Keratinocyte (primary cell): Measurements from ENCODE around the gene ADAM12. TPM values are rescaled to one million over a fixed set of nuclear protein-coding genes. Genes with fewer than 3 reads are reported as not detected.

Experiments
- DNase-seq: peaks from one replicate; pipeline ENCODE4 v3.0.0-alpha.2; 2011; ENCODE audit warnings: low read depth, missing footprints, low spot score
- FAIRE-seq: peaks from 2 replicates; lab custom pipeline; 2011; peaks lifted over from hg19 to GRCh38; lab: Jason Lieb, UNC
- H2AFZ ChIP-seq: 2 replicates; pipeline ENCODE4 v1.6.0; 2012; ENCODE audit warnings: low read length, control low read depth, inconsistent platforms; ENCODE audit not compliant: control insufficient read depth
- H3K27ac ChIP-seq: 2 replicates; pipeline ENCODE4 v1.5.1; 2011; ENCODE audit warnings: low read length; ENCODE audit not compliant: control insufficient read depth, insufficient read depth
- H3K27me3 ChIP-seq: 3 replicates; pipeline ENCODE4 v1.6.0; 2011; ENCODE audit warnings: low read length; ENCODE audit not compliant: control insufficient read depth, insufficient read depth; ENCODE audit errors: extremely low read depth
- H3K36me3 ChIP-seq, 2 experiments: 2 replicates in 1 of 2; 3 replicates in 1 of 2; pipeline ENCODE4 v1.5.1; 2011; ENCODE audit warnings: low read length in 2 of 2, mild to moderate bottlenecking in 1 of 2; ENCODE audit not compliant: control insufficient read depth in 2 of 2, insufficient read depth in 2 of 2; ENCODE audit errors: extremely low read depth in 1 of 2
- H3K4me1 ChIP-seq: 3 replicates; pipeline ENCODE4 v1.5.1; 2011; ENCODE audit warnings: low read length; ENCODE audit not compliant: control insufficient read depth, insufficient read depth; ENCODE audit errors: extremely low read depth
- H3K4me2 ChIP-seq: 3 replicates; pipeline ENCODE4 v1.6.0; 2011; ENCODE audit warnings: low read depth, low read length; ENCODE audit not compliant: control insufficient read depth, insufficient read depth; ENCODE audit errors: extremely low read depth
- H3K4me3 ChIP-seq, 3 experiments: fragments of 200-600 bp in 1 of 3; sonication (generic) in 1 of 3; 2 replicates in 2 of 3; 3 replicates in 1 of 3; pipeline ENCODE4 v1.5.1; 2011 to 2016; ENCODE audit warnings: low read length in 3 of 3, mild to moderate bottlenecking in 3 of 3, control low read depth in 2 of 3, inconsistent platforms in 1 of 3, low read depth in 1 of 3, mixed read lengths in 1 of 3, mixed run types in 1 of 3, moderate library complexity in 1 of 3; ENCODE audit not compliant: control insufficient read depth in 2 of 3, insufficient read depth in 2 of 3; ENCODE audit errors: extremely low read depth in 1 of 3
- H3K79me2 ChIP-seq: 2 replicates; pipeline ENCODE4 v1.6.0; 2012; ENCODE audit warnings: low read length; ENCODE audit not compliant: control insufficient read depth, insufficient read depth
- H3K9ac ChIP-seq: 3 replicates; pipeline ENCODE4 v1.6.0; 2011; ENCODE audit warnings: low read length; ENCODE audit not compliant: control insufficient read depth, insufficient read depth; ENCODE audit errors: extremely low read depth
- H3K9me1 ChIP-seq: 3 replicates; pipeline ENCODE4 v1.6.0; 2011; ENCODE audit warnings: low read length; ENCODE audit not compliant: control insufficient read depth, insufficient read depth; ENCODE audit errors: extremely low read depth
- H3K9me3 ChIP-seq: 2 replicates; pipeline ENCODE4 v1.5.1; 2012; ENCODE audit warnings: low read depth, low read length; ENCODE audit not compliant: control insufficient read depth
- H4K20me1 ChIP-seq: 3 replicates; pipeline ENCODE4 v1.6.0; 2011; ENCODE audit warnings: low read length; ENCODE audit not compliant: control insufficient read depth, insufficient read depth; ENCODE audit errors: extremely low read depth
- CTCF ChIP-seq, 3 experiments: IDR thresholded peaks in 1 of 3; conservative IDR thresholded peaks in 1 of 3; optimal IDR thresholded peaks in 1 of 3; 2 replicates in 2 of 3; 3 replicates in 1 of 3; pipeline versions ENCODE3 to v1.5.1; 2011; ENCODE audit warnings: low read length in 3 of 3, mild to moderate bottlenecking in 3 of 3, moderate library complexity in 2 of 3, control low read depth in 1 of 3, inconsistent platforms in 1 of 3; ENCODE audit not compliant: insufficient read depth in 2 of 3; ENCODE audit errors: extremely low read depth in 1 of 3
- EZH2 ChIP-seq: IDR thresholded peaks from one replicate; pipeline ENCODE4 v1.6.1; 2012; ENCODE audit warnings: inconsistent platforms, mild to moderate bottlenecking, low read length, moderate library complexity
- dilution Hi-C: fragments of 300-500 bp; cut with MboI; formaldehyde crosslinking; loops from one replicate; pipeline ENCODE4 v1.7.0; 2020; ENCODE audit warnings: low sequenced_read_pairs; ENCODE audit not compliant: extremely low pct_ligation_motif_present
- polyA plus RNA-seq, 5 experiments: library from polyadenylated mRNA; depleted of rRNA in 3 of 5; stranded (reverse) in 3 of 5; stranded (forward) in 1 of 5; unstranded in 1 of 5; fragments of >200 nt; gene quantifications; 1 replicate in 1 of 5; 2 replicates in 3 of 5; 3 replicates in 1 of 5; pipeline versions ENCODE4 v1.2.1 to v1.2.3, GENCODE V29; 2011 to 2012; ENCODE audit warnings: missing spikeins in 2 of 5, low read depth in 1 of 5, low replicate concordance in 1 of 5

Gene ADAM12
- polyA plus RNA-seq, 1 donor (not counting 4 experiments of a cell fraction or from before 2014, with no cell fraction given): 0.07 TPM

GRCh38 chr10:126102636-126103035, 285.6 kb downstream of the ADAM12 start:
- Histone ChIP-seq H3K27ac (no peak overlapping the region), H3K4me3 (no peak overlapping the region), H2AFZ (no peak overlapping the region), H3K9me3 (no peaks in the 10 kb centered on the region), H3K4me2 (no peak overlapping the region), H3K9ac (no peak overlapping the region), H3K4me1 (no peaks in the 10 kb centered on the region), H3K9me1 (no peaks in the 10 kb centered on the region), H3K27me3 (no peaks in the 10 kb centered on the region), H3K79me2 (no peaks in the 10 kb centered on the region), H4K20me1 (no peaks in the 10 kb centered on the region), H3K36me3 (no peaks in the 10 kb centered on the region)
- FAIRE-seq (no peak), DNase-seq (no peak)
- TF ChIP-seq CTCF (optimal IDR thresholded peaks at IDR 0.05 in 1 of 3, IDR thresholded peaks at IDR 0.05 in 1 of 3, conservative IDR thresholded peaks at IDR 0.05 in 1 of 3; ENCODE audit: extremely low read depth in 1 of 3, insufficient read depth in 2 of 3, low read length in 3 of 3) (no peak), EZH2 (no peak)
- dilution Hi-C loops: no loop called here

GRCh38 chr10:126101736-126102135, 286.5 kb downstream of the ADAM12 start:
- dilution Hi-C loops: no loop called here
- Histone ChIP-seq H3K27ac (no peak overlapping the region), H3K36me3 (no peaks in the 10 kb centered on the region), H4K20me1 (no peaks in the 10 kb centered on the region), H3K27me3 (no peaks in the 10 kb centered on the region), H2AFZ (no peak overlapping the region), H3K9me1 (no peaks in the 10 kb centered on the region), H3K9me3 (no peaks in the 10 kb centered on the region), H3K4me3 (no peak overlapping the region), H3K4me1 (no peaks in the 10 kb centered on the region), H3K4me2 (no peak overlapping the region), H3K79me2 (no peaks in the 10 kb centered on the region), H3K9ac (no peak overlapping the region)
- DNase-seq (no peak), FAIRE-seq (no peak)
- TF ChIP-seq EZH2 (no peak), CTCF (optimal IDR thresholded peaks at IDR 0.05 in 1 of 3, IDR thresholded peaks at IDR 0.05 in 1 of 3, conservative IDR thresholded peaks at IDR 0.05 in 1 of 3; ENCODE audit: extremely low read depth in 1 of 3, insufficient read depth in 2 of 3, low read length in 3 of 3) (no peak)
